GM12878 (cell line): ENCODE data around the gene NR2F1-AS1. TPM values are rescaled to one million over a fixed set of nuclear protein-coding genes. Genes with fewer than 3 reads are reported as not detected.

Source experiments
- ATF2 ChIP-seq: IDR thresholded peaks from 2 replicates; pipeline ENCODE4 v1.6.1; 2012; ENCODE audit warnings: low read length, inconsistent platforms
- CBX3 ChIP-seq: fragments of 200-600 bp; sonication (generic); IDR thresholded peaks from 2 replicates; pipeline ENCODE4 v1.6.1; 2016; ENCODE audit warnings: low read depth, borderline replicate concordance
- E2F8 ChIP-seq: fragments of 450-650 bp; IDR thresholded peaks from 2 replicates; pipeline ENCODE4 v1.6.1; 2018; ENCODE audit warnings: mild to moderate bottlenecking, low read depth, moderate library complexity; ENCODE audit not compliant: partially characterized antibody
- EGR1 ChIP-seq, 2 experiments: IDR thresholded peaks; 1 replicate in 1 of 2; 2 replicates in 1 of 2; pipeline ENCODE4 v1.6.1; 2011 to 2012; ENCODE audit warnings: low read depth in 2 of 2, low read length in 2 of 2, borderline replicate concordance in 1 of 2, mild to moderate bottlenecking in 1 of 2, moderate library complexity in 1 of 2
- IKZF1 ChIP-seq: fragments of 450-650 bp; conservative IDR thresholded peaks from 2 replicates; pipeline ENCODE4 v1.6.1; 2017; ENCODE audit warnings: antibody characterized with exemption, mild to moderate bottlenecking
- MXI1 ChIP-seq: fragments of 150-350 bp; IDR thresholded peaks from 2 replicates; pipeline ENCODE4 v1.6.1; 2011; ENCODE audit warnings: low read depth, mild to moderate bottlenecking, inconsistent platforms, low read length, improper control_type of control experiment
- NFIC ChIP-seq: IDR thresholded peaks from 2 replicates; pipeline ENCODE4 v1.6.1; 2012; ENCODE audit warnings: low read depth, mild to moderate bottlenecking, inconsistent platforms, low read length, moderate library complexity
- NFYB ChIP-seq: IDR thresholded peaks from 2 replicates; pipeline ENCODE4 v1.6.1; 2011; ENCODE audit warnings: low read depth, mild to moderate bottlenecking, low read length, improper control_type of control experiment, moderate library complexity; ENCODE audit not compliant: insufficient read depth
- RFX5 ChIP-seq: IDR thresholded peaks from 2 replicates; pipeline ENCODE4 v1.6.1; 2011; ENCODE audit warnings: low read depth, low read length, improper control_type of control experiment
- SIN3A ChIP-seq: IDR thresholded peaks from 2 replicates; pipeline ENCODE4 v1.6.1; 2012; ENCODE audit warnings: low read depth, low read length, improper control_type of control experiment
- SP1 ChIP-seq: IDR thresholded peaks from one replicate; pipeline ENCODE4 v1.6.1; 2011; ENCODE audit warnings: low read depth, low read length
- TCF7 ChIP-seq: IDR thresholded peaks from 2 replicates; pipeline ENCODE4 v1.6.1; 2014; ENCODE audit warnings: antibody characterized with exemption, borderline replicate concordance
- YY1 ChIP-seq: IDR thresholded peaks from 2 replicates; pipeline ENCODE4 v1.6.1; 2011; ENCODE audit warnings: low read depth, mild to moderate bottlenecking, low read length
- ZNF274 ChIP-seq: IDR thresholded peaks from one replicate; pipeline ENCODE4 v1.8.0; 2011; ENCODE audit not compliant: insufficient read length, insufficient read depth
- polyA plus RNA-seq, 11 experiments: library from polyadenylated mRNA; depleted of rRNA in 4 of 11; unstranded in 6 of 11; stranded (reverse) in 5 of 11; fragments of >200 nt; fragmentation: Nextera tagmentation in 4 of 11; fragmentation: Illumina TruSeq in 1 of 11; extraction: Ambion mirVana in 4 of 11; extraction: Trizol in 1 of 11; gene quantifications; 1 replicate in 1 of 11; 2 replicates in 10 of 11; pipeline versions ENCODE4 v1.2.1 to v1.2.3, GENCODE V29; 2011 to 2016; ENCODE audit warnings: inconsistent platforms in 2 of 11, missing spikeins in 2 of 11, low read depth in 1 of 11
- total RNA-seq, 4 experiments: library from RNA; depleted of rRNA in 3 of 4; stranded (reverse); fragments of >200 nt in 3 of 4; fragmentation: Illumina TruSeq in 1 of 4; extraction: Trizol in 1 of 4; gene quantifications; 2 replicates each; pipeline versions ENCODE4 v1.2.1 to v1.2.3, GENCODE V29; 2013 to 2021

Gene NR2F1-AS1
- total and polyA plus RNA-seq, 10 of the 15 experiments (the other 5 are each of a cell fraction or from before 2014, with no cell fraction given): 0.11 to 0.85 (median 0.27) TPM

GRCh38 chr5:93580063-93580926 is 724 bp downstream of the NR2F1-AS1 start (continued):
- TF ChIP-seq ZNF274 (no peak), IKZF1 (peak; percentile 34), ATF2 (no peak), EGR1 (IDR thresholded peaks at IDR 0.05; ENCODE audit: borderline replicate concordance in 1 of 2, low read depth in 2 of 2, low read length in 2 of 2) (no peak), MXI1 (no peak), RFX5 (no peak), TCF7 (no peak), E2F8 (no peak), NFIC (no peak), CBX3 (no peak), SP1 (no peak), YY1 (no peak), SIN3A (no peak), NFYB (no peak)
